Right renal pelvis (tissue), 4 donors: ENCODE results near the gene FRMD4A. TPM values are rescaled to one million over a fixed set of nuclear protein-coding genes. Genes with fewer than 3 reads are reported as not detected.

ENCODE experiments used
- DNase-seq, 4 donors: peaks; one replicate each; pipeline ENCODE4 v3.0.0-alpha.2; 2013; ENCODE audit warnings: low read depth in 4 of 4, low spot score in 3 of 4, missing footprints in 1 of 4
- polyA plus RNA-seq, 4 donors: library from polyadenylated mRNA; unstranded; fragments of 120-200 nt; gene quantifications; one replicate each; pipeline ENCODE4 v1.2.1, GENCODE V29; 2013; ENCODE audit not compliant: insufficient read length in 4 of 4

Gene FRMD4A
- polyA plus RNA-seq, 4 donors = 76.2 to 81.0 (median 78.2) TPM

- DNase-seq = no peak
Measured at GRCh38 chr10:13743963-13744362, 586.8 kb downstream of the FRMD4A start.

GRCh38 chr10:13743101-13743693 is 587.5 kb downstream of the FRMD4A start:
- DNase-seq = no peak

- DNase-seq = no peak
Measured at GRCh38 chr10:13741438-13741837, 589.3 kb downstream of the FRMD4A start.

- DNase-seq = no peak
Measured at GRCh38 chr10:13740461-13740860, 590.3 kb downstream of the FRMD4A start.

- no peak for DNase-seq
Measured at GRCh38 chr10:13739183-13739582, 591.5 kb downstream of the FRMD4A start.

GRCh38 chr10:13736506-13736905 is 594.2 kb downstream of the FRMD4A start:
- DNase-seq = no peak

GRCh38 chr10:13734151-13734550 is 596.6 kb downstream of the FRMD4A start:
- DNase-seq = no peak

GRCh38 chr10:13733071-13733470 is 597.7 kb downstream of the FRMD4A start:
- no peak for DNase-seq

GRCh38 chr10:13732465-13732881 is 598.3 kb downstream of the FRMD4A start:
- no peak for DNase-seq

GRCh38 chr10:13731799-13732198 is 598.9 kb downstream of the FRMD4A start:
- no peak for DNase-seq

- no peak for DNase-seq
Measured at GRCh38 chr10:13730956-13731355, 599.8 kb downstream of the FRMD4A start.

- DNase-seq = no peak
Measured at GRCh38 chr10:13730306-13730652, 600.4 kb downstream of the FRMD4A start.

- no peak for DNase-seq
Measured at GRCh38 chr10:13729586-13730305, 601.0 kb downstream of the FRMD4A start.

- DNase-seq = no peak
Measured at GRCh38 chr10:13728898-13729535, 601.7 kb downstream of the FRMD4A start.

GRCh38 chr10:13725594-13725993 is 605.1 kb downstream of the FRMD4A start:
- DNase-seq = no peak

GRCh38 chr10:13724484-13724883 is 606.2 kb downstream of the FRMD4A start:
- no peak for DNase-seq

- no peak for DNase-seq
Measured at GRCh38 chr10:13722747-13723653, 607.7 kb downstream of the FRMD4A start.

GRCh38 chr10:13721486-13721885 is 609.2 kb downstream of the FRMD4A start:
- no peak for DNase-seq

- DNase-seq = no peak
Measured at GRCh38 chr10:13720699-13721098, 610.0 kb downstream of the FRMD4A start.

GRCh38 chr10:13719425-13719824 is 611.3 kb downstream of the FRMD4A start:
- DNase-seq = no peak

- DNase-seq = no peak
Measured at GRCh38 chr10:13718820-13719219, 611.9 kb downstream of the FRMD4A start.
